Endothelial cell of umbilical vein (primary cell): Measurements from ENCODE around the gene BCOR.

ENCODE experiments used
- CTCF ChIP-seq, 2 donors: IDR thresholded peaks; 1 replicate in 1 of 2; 2 replicates in 1 of 2; pipeline ENCODE4 v1.5.1; 2011; ENCODE audit warnings: low read length in 2 of 2, mild to moderate bottlenecking in 2 of 2, moderate library complexity in 2 of 2, control low read depth in 1 of 2, inconsistent platforms in 1 of 2, low read depth in 1 of 2; ENCODE audit not compliant: insufficient read depth in 1 of 2; ENCODE audit errors: extremely low read depth in 1 of 2
- JUN ChIP-seq: IDR thresholded peaks from 2 replicates; pipeline ENCODE4 v1.6.1; 2011; ENCODE audit warnings: borderline replicate concordance, low read depth; ENCODE audit not compliant: insufficient read length, insufficient read depth
- POLR2A ChIP-seq: IDR thresholded peaks from 2 replicates; pipeline ENCODE4 v1.6.1; 2012; ENCODE audit warnings: low read depth, mild to moderate bottlenecking, control low read depth, low read length

GRCh38 chrX:40143987-40144386 is 46.2 kb upstream of the BCOR start:
- TF ChIP-seq JUN (no peak), CTCF (IDR thresholded peaks at IDR 0.05; ENCODE audit: extremely low read depth in 1 of 2, insufficient read depth in 1 of 2, low read depth in 1 of 2, low read length in 2 of 2) (no peak), POLR2A (no peak)
